Kidney (tissue), 14 donors: ENCODE results near the gene CARD10. TPM values are rescaled to one million over a fixed set of nuclear protein-coding genes. Genes with fewer than 3 reads are reported as not detected.

Experiments
- DNase-seq, 5 donors: peaks; one replicate each; pipeline ENCODE4 v3.0.0-alpha.2; 2013 to 2020
- FAIRE-seq: peaks from 2 replicates; lab custom pipeline; 2012; peaks lifted over from hg19 to GRCh38; lab: Jason Lieb, UNC
- H3K27ac ChIP-seq, 2 donors: one replicate each; pipeline ENCODE4 v1.7.0; 2013; ENCODE audit warnings: low read depth in 2 of 2, low read length in 2 of 2, inconsistent platforms in 1 of 2
- H3K27me3 ChIP-seq: one replicate; pipeline ENCODE4 v1.7.1; 2013; ENCODE audit warnings: low read length, inconsistent platforms; ENCODE audit not compliant: control insufficient read depth, insufficient read depth
- H3K36me3 ChIP-seq, 3 donors: one replicate each; pipeline versions ENCODE4 v1.7.0 to v1.7.1; 2013; ENCODE audit warnings: low read length in 3 of 3, control low read depth in 1 of 3, inconsistent platforms in 1 of 3; ENCODE audit not compliant: insufficient read depth in 3 of 3, control insufficient read depth in 2 of 3
- H3K4me1 ChIP-seq, 3 donors: one replicate each; pipeline versions ENCODE4 v1.7.0 to v1.7.1; 2013; ENCODE audit warnings: low read length in 3 of 3, inconsistent platforms in 1 of 3, low read depth in 1 of 3; ENCODE audit not compliant: control insufficient read depth in 2 of 3, insufficient read depth in 2 of 3
- H3K4me3 ChIP-seq, 3 donors: one replicate each; pipeline versions ENCODE4 v1.7.0 to v1.8.1; 2013; ENCODE audit warnings: low read length in 3 of 3, control low read depth in 1 of 3, inconsistent platforms in 1 of 3
- H3K9ac ChIP-seq, 3 donors: one replicate each; pipeline versions ENCODE4 v1.7.0 to v1.7.1; 2013; ENCODE audit warnings: low read length in 3 of 3, control low read depth in 1 of 3, inconsistent platforms in 1 of 3
- H3K9me3 ChIP-seq, 3 donors: one replicate each; pipeline versions ENCODE4 v1.7.0 to v1.7.1; 2013; ENCODE audit warnings: low read length in 3 of 3, control low read depth in 1 of 3, inconsistent platforms in 1 of 3; ENCODE audit not compliant: control insufficient read depth in 2 of 3, insufficient read depth in 1 of 3
- intact Hi-C: fragments of 100-400 bp; cut with DNase I; formaldehyde crosslinking; loops from one replicate; pipeline ENCODE4 v1.11.1; 2022
- polyA plus RNA-seq: library from polyadenylated mRNA; stranded (reverse); fragments of 350-450 nt; fragmentation: Illumina TruSeq; extraction: RNeasy Lipid Tissue Mini Kit (QIAGEN cat#74804); gene quantifications from one replicate; pipeline ENCODE4 v1.2.3, GENCODE V29; 2014; ENCODE audit warnings: low read depth, low replicate concordance; ENCODE audit not compliant: insufficient read depth
- total RNA-seq: library from RNA; stranded (reverse); fragmentation: NEBNext Ultra II Directional; extraction: Animal tissue kit (Norgen Biotek cat#: 25700); gene quantifications from one replicate; pipeline ENCODE4 v1.2.1, GENCODE V29; 2021
- TF ChIP-seq, protein P1 (sequence below): IDR thresholded peaks from 3 replicates; pipeline ENCODE4 v1.5.1; 2012; ENCODE audit warnings: mild to moderate bottlenecking, moderate library complexity, borderline replicate concordance; ENCODE audit not compliant: insufficient read depth; ENCODE audit errors: extremely low read depth
- donor health status: control.
- donor health status: control.
- donor health status: control.
- donor health status: control.
- donor health status: control.
- donor health status: DM: yes; HTN: yes; CAD: no.
- donor health status: Normal renal cell carcinoma (clear cell type).

Gene CARD10
- total and polyA plus RNA-seq, 2 donors from 2014 or later: 32.4 to 42.3 TPM

DNA sequence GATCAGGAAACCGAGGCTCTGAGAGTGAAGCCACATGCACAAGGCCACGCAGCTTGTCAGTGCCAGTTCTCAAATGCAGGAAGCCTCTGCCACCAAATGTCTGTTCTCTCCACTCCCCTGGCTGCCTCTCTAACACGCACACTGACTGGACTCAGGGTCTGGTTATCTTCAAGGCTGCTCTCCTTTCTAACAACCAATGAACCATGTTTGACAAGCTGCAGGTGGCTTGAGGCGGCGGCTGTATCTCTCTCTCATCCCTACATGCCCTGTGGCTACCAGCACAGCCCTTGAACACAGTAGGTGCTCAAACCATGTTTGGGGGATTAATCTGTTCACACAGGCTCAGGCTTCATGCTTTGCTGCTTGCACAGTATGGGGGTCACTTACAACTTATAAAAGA lies 56.8 kb downstream of the CARD10 start:
- FAIRE-seq: no peak
- no peaks in the 10 kb centered on the region for H3K36me3 ChIP-seq
- peak in 2 of 5 donors; percentile 30 to 45 for DNase-seq
- no peaks in the 10 kb centered on the region for H3K27me3 ChIP-seq
- H3K4me3 ChIP-seq: no peak overlapping the region
- H3K4me1 ChIP-seq: no peaks in the 10 kb centered on the region
- TF ChIP-seq, protein P1, sequence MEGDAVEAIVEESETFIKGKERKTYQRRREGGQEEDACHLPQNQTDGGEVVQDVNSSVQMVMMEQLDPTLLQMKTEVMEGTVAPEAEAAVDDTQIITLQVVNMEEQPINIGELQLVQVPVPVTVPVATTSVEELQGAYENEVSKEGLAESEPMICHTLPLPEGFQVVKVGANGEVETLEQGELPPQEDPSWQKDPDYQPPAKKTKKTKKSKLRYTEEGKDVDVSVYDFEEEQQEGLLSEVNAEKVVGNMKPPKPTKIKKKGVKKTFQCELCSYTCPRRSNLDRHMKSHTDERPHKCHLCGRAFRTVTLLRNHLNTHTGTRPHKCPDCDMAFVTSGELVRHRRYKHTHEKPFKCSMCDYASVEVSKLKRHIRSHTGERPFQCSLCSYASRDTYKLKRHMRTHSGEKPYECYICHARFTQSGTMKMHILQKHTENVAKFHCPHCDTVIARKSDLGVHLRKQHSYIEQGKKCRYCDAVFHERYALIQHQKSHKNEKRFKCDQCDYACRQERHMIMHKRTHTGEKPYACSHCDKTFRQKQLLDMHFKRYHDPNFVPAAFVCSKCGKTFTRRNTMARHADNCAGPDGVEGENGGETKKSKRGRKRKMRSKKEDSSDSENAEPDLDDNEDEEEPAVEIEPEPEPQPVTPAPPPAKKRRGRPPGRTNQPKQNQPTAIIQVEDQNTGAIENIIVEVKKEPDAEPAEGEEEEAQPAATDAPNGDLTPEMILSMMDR: no peak
- no peak overlapping the region for H3K27ac ChIP-seq
- no peak overlapping the region for H3K9ac ChIP-seq
- intact Hi-C loops: loop anchor here (5.0 kb wide), 1 partner anchor 145 kb away; no protein-coding TSS in a partner anchor
- H3K9me3 ChIP-seq: no peaks in the 10 kb centered on the region

DNA sequence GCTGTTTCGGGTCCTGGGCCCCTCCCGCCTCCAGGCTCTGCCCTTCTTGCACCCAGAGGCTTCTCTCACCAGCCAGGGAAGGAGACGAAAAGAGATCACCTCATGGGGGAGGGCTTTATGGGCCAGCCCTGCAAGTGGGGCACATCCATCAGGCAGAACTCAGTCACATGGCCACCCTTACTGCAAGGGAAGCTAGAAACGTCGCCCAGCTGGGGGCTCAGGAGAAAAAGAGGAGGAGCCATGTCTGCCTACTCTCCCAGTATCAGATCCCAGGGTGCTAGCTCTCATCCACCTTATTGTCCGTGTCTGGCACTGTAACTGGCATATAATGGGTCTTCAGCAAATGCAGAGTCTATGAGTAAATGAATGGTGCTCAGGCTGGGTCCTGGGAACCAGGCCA lies 57.3 kb downstream of the CARD10 start:
- FAIRE-seq (no peak), DNase-seq (no peak)
- H3K9me3 ChIP-seq: no peaks in the 10 kb centered on the region
- H3K4me3 ChIP-seq: no peak overlapping the region
- no peak overlapping the region for H3K9ac ChIP-seq
- no peaks in the 10 kb centered on the region for H3K27me3 ChIP-seq
- intact Hi-C loops: loop anchor here (5.0 kb wide), 1 partner anchor 145 kb away; no protein-coding TSS in a partner anchor
- H3K27ac ChIP-seq: no peak overlapping the region
- H3K36me3 ChIP-seq: no peaks in the 10 kb centered on the region
- TF ChIP-seq, protein P1: no peak
- no peaks in the 10 kb centered on the region for H3K4me1 ChIP-seq

DNA sequence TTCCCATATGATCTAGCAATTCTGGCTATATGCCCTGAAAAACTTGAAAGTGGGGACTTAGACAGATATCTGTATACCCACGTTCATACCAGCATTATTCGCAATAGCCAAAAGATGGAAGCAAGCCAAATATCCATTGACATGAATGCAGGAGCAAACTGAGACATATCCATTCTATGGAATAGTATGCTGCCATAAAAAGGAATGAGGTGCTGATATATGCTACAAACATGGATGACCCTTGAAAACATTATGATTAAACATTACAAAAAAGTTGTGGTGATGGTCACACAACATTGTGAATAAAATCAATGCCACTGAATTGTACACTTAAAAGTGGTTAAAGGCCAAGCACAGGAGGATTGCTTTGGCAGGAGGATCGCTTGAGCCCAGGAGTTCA lies 58.5 kb downstream of the CARD10 start:
- H3K4me3 ChIP-seq: no peak overlapping the region
- no peaks in the 10 kb centered on the region for H3K36me3 ChIP-seq
- no peaks in the 10 kb centered on the region for H3K4me1 ChIP-seq
- no peaks in the 10 kb centered on the region for H3K27me3 ChIP-seq
- no peak overlapping the region for H3K9ac ChIP-seq
- DNase-seq: no peak
- H3K9me3 ChIP-seq: no peaks in the 10 kb centered on the region
- intact Hi-C loops: loop anchor here (5.0 kb wide), 1 partner anchor 143 kb away; no protein-coding TSS in a partner anchor
- TF ChIP-seq, protein P1: no peak
- FAIRE-seq: no peak
- H3K27ac ChIP-seq: no peak overlapping the region

DNA sequence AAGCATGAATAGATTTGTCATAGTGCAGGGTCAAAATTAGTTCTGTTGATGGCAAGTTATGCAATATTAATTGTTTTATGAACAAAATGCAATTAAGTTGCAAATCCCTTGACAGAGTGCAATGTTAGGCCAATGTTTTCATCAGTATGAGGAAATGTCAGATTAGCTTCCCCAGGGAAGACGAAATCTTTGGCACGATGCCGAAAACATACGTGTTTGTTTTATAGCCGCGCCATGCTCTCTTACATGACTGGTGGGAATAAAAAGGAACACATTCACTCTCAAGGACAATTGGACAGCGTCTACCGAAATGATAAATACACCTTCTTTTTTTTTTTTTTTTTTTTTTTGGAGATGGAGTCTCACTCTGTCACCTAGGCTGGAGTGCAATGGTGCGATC lies 60.0 kb downstream of the CARD10 start:
- Histone ChIP-seq H3K27ac (no peak overlapping the region), H3K4me1 (no peaks in the 10 kb centered on the region), H3K36me3 (no peaks in the 10 kb centered on the region), H3K9me3 (no peaks in the 10 kb centered on the region), H3K27me3 (no peaks in the 10 kb centered on the region), H3K9ac (no peak overlapping the region), H3K4me3 (no peak overlapping the region)
- FAIRE-seq (no peak), DNase-seq (no peak)
- TF ChIP-seq, protein P1: no peak
- intact Hi-C loops: no loop called here
